ENCODE measurements around the gene CTNNA2.

- TF ChIP-seq, protein P1, sequence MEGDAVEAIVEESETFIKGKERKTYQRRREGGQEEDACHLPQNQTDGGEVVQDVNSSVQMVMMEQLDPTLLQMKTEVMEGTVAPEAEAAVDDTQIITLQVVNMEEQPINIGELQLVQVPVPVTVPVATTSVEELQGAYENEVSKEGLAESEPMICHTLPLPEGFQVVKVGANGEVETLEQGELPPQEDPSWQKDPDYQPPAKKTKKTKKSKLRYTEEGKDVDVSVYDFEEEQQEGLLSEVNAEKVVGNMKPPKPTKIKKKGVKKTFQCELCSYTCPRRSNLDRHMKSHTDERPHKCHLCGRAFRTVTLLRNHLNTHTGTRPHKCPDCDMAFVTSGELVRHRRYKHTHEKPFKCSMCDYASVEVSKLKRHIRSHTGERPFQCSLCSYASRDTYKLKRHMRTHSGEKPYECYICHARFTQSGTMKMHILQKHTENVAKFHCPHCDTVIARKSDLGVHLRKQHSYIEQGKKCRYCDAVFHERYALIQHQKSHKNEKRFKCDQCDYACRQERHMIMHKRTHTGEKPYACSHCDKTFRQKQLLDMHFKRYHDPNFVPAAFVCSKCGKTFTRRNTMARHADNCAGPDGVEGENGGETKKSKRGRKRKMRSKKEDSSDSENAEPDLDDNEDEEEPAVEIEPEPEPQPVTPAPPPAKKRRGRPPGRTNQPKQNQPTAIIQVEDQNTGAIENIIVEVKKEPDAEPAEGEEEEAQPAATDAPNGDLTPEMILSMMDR (IDR thresholded peaks at IDR 0.05; ENCODE audit: low read depth, low read length), result no peak
- TF ChIP-seq EZH2phosphoT487 (IDR thresholded peaks at IDR 0.05; ENCODE audit: low read depth), result no peak
These were observed 969.4 kb downstream of the CTNNA2 start for GRCh38 chr2:80482276-80482675.

Data from OCI-LY3 (cell line).